Kidney (tissue), 14 donors: ENCODE results near the gene ESYT2. TPM values are rescaled to one million over a fixed set of nuclear protein-coding genes. Genes with fewer than 3 reads are reported as not detected.
"Not testable (repeated sequence)": the region's sequence is repeated elsewhere in the genome, so short reads cannot be mapped to it uniquely, and the experiment has no call there.

Source experiments
- DNase-seq, 5 donors: peaks; one replicate each; pipeline ENCODE4 v3.0.0-alpha.2; 2013 to 2020
- FAIRE-seq: peaks from 2 replicates; lab custom pipeline; 2012; peaks lifted over from hg19 to GRCh38; lab: Jason Lieb, UNC
- H3K27ac ChIP-seq, 2 donors: one replicate each; pipeline ENCODE4 v1.7.0; 2013; ENCODE audit warnings: low read depth in 2 of 2, low read length in 2 of 2, inconsistent platforms in 1 of 2
- H3K27me3 ChIP-seq: one replicate; pipeline ENCODE4 v1.7.1; 2013; ENCODE audit warnings: low read length, inconsistent platforms; ENCODE audit not compliant: control insufficient read depth, insufficient read depth
- H3K36me3 ChIP-seq, 3 donors: one replicate each; pipeline versions ENCODE4 v1.7.0 to v1.7.1; 2013; ENCODE audit warnings: low read length in 3 of 3, control low read depth in 1 of 3, inconsistent platforms in 1 of 3; ENCODE audit not compliant: insufficient read depth in 3 of 3, control insufficient read depth in 2 of 3
- H3K4me1 ChIP-seq, 3 donors: one replicate each; pipeline versions ENCODE4 v1.7.0 to v1.7.1; 2013; ENCODE audit warnings: low read length in 3 of 3, inconsistent platforms in 1 of 3, low read depth in 1 of 3; ENCODE audit not compliant: control insufficient read depth in 2 of 3, insufficient read depth in 2 of 3
- H3K4me3 ChIP-seq, 3 donors: one replicate each; pipeline versions ENCODE4 v1.7.0 to v1.8.1; 2013; ENCODE audit warnings: low read length in 3 of 3, control low read depth in 1 of 3, inconsistent platforms in 1 of 3
- H3K9ac ChIP-seq, 3 donors: one replicate each; pipeline versions ENCODE4 v1.7.0 to v1.7.1; 2013; ENCODE audit warnings: low read length in 3 of 3, control low read depth in 1 of 3, inconsistent platforms in 1 of 3
- H3K9me3 ChIP-seq, 3 donors: one replicate each; pipeline versions ENCODE4 v1.7.0 to v1.7.1; 2013; ENCODE audit warnings: low read length in 3 of 3, control low read depth in 1 of 3, inconsistent platforms in 1 of 3; ENCODE audit not compliant: control insufficient read depth in 2 of 3, insufficient read depth in 1 of 3
- CTCF ChIP-seq: IDR thresholded peaks from 3 replicates; pipeline ENCODE4 v1.5.1; 2012; ENCODE audit warnings: mild to moderate bottlenecking, moderate library complexity, borderline replicate concordance; ENCODE audit not compliant: insufficient read depth; ENCODE audit errors: extremely low read depth
- intact Hi-C: fragments of 100-400 bp; cut with DNase I; formaldehyde crosslinking; loops from one replicate; pipeline ENCODE4 v1.11.1; 2022
- polyA plus RNA-seq: library from polyadenylated mRNA; stranded (reverse); fragments of 350-450 nt; fragmentation: Illumina TruSeq; extraction: RNeasy Lipid Tissue Mini Kit (QIAGEN cat#74804); gene quantifications from one replicate; pipeline ENCODE4 v1.2.3, GENCODE V29; 2014; ENCODE audit warnings: low read depth, low replicate concordance; ENCODE audit not compliant: insufficient read depth
- total RNA-seq: library from RNA; stranded (reverse); fragmentation: NEBNext Ultra II Directional; extraction: Animal tissue kit (Norgen Biotek cat#: 25700); gene quantifications from one replicate; pipeline ENCODE4 v1.2.1, GENCODE V29; 2021
- donor health status: control.
- donor health status: control.
- donor health status: control.
- donor health status: control.
- donor health status: control.
- donor health status: DM: yes; HTN: yes; CAD: no.
- donor health status: Normal renal cell carcinoma (clear cell type).

Gene ESYT2
- total and polyA plus RNA-seq, 2 donors from 2014 or later: 19.4 to 95.8 TPM

GRCh38 chr7:158698657-158699195 is 130.6 kb downstream of the ESYT2 start:
- DNase-seq: no peak
- Histone ChIP-seq H3K9me3 (no peaks in the 10 kb centered on the region), H3K27ac (no peak overlapping the region), H3K36me3 (no peaks in the 10 kb centered on the region), H3K4me3 (no peak overlapping the region), H3K27me3 (no peaks in the 10 kb centered on the region), H3K9ac (no peak overlapping the region), H3K4me1 (no peaks in the 10 kb centered on the region)
- FAIRE-seq: no peak
- intact Hi-C loops: no loop called here
- no peak for TF ChIP-seq CTCF

- DNase-seq, H3K9ac ChIP-seq, H3K4me1 ChIP-seq, H3K27me3 ChIP-seq, H3K9me3 ChIP-seq, H3K27ac ChIP-seq, H3K36me3 ChIP-seq, H3K4me3 ChIP-seq, FAIRE-seq, intact Hi-C loops: not testable (repeated sequence)
These were observed 131.7 kb downstream of the ESYT2 start for GRCh38 chr7:158697597-158697996.

GRCh38 chr7:158695726-158696452 is 133.4 kb downstream of the ESYT2 start:
- FAIRE-seq: no peak
- H3K4me1 ChIP-seq: no peaks in the 10 kb centered on the region
- H3K4me3 ChIP-seq: no peak overlapping the region
- no peak overlapping the region for H3K27ac ChIP-seq
- H3K36me3 ChIP-seq: no peaks in the 10 kb centered on the region
- H3K27me3 ChIP-seq: no peaks in the 10 kb centered on the region
- H3K9me3 ChIP-seq: no peaks in the 10 kb centered on the region
- intact Hi-C loops: no loop called here
- DNase-seq: peak in 3 of 5 donors; percentile 26 to 84 (median 39)
- H3K9ac ChIP-seq: no peak overlapping the region
- peak; percentile 62 for TF ChIP-seq CTCF

GRCh38 chr7:158695056-158695455 is 134.3 kb downstream of the ESYT2 start:
- DNase-seq (no peak), FAIRE-seq (no peak)
- TF ChIP-seq CTCF: no peak
- intact Hi-C loops: no loop called here
- Histone ChIP-seq H3K36me3 (no peaks in the 10 kb centered on the region), H3K9ac (no peak overlapping the region), H3K9me3 (no peaks in the 10 kb centered on the region), H3K27ac (no peak overlapping the region), H3K4me3 (no peak overlapping the region), H3K4me1 (no peaks in the 10 kb centered on the region), H3K27me3 (no peaks in the 10 kb centered on the region)
